Naive thymus-derived CD4-positive, alpha-beta T cell (primary cell): ENCODE results near the gene KIF3C. TPM values are rescaled to one million over a fixed set of nuclear protein-coding genes. Genes with fewer than 3 reads are reported as not detected.

Source experiments
- ATAC-seq: fragments of 150-1000 bp; cut with Tn5 transposase; 2 replicates; pipeline ENCODE4 v1.10.0; 2021; ENCODE audit warnings: mild to moderate bottlenecking, moderate library complexity
- CTCF ChIA-PET: fragments of 350-600 bp; sonication (Branson Sonifier 250); formaldehyde crosslinking; loops from one replicate; lab custom pipeline; 2021; ENCODE audit warnings: antibody characterized with exemption; lab: Charles Lee
- POLR2A ChIA-PET: fragments of 350-600 bp; sonication (Branson Sonifier 250); formaldehyde crosslinking; loops from one replicate; lab custom pipeline; 2021; ENCODE audit warnings: antibody characterized with exemption, inconsistent platforms; lab: Charles Lee
- DNase-seq, 9 donors: peaks; one replicate each; pipeline versions ENCODE4 v3.0.0 to v3.0.0-alpha.2; 2020 to 2022; ENCODE audit warnings: mixed read lengths in 1 of 9
- H3K27ac ChIP-seq: one replicate; pipeline ENCODE4 v1.7.0; 2013; ENCODE audit warnings: mild to moderate bottlenecking, low read depth, low read length, moderate library complexity
- H3K27me3 ChIP-seq, 2 donors: one replicate each; pipeline ENCODE4 v1.7.0; 2013; ENCODE audit warnings: low read length in 2 of 2, mild to moderate bottlenecking in 2 of 2, moderate library complexity in 2 of 2; ENCODE audit not compliant: control insufficient read depth in 2 of 2, insufficient read depth in 2 of 2
- H3K36me3 ChIP-seq, 3 experiments: 1 replicate in 2 of 3; 2 replicates in 1 of 3; pipeline ENCODE4 v1.7.0; 2013; ENCODE audit warnings: low read length in 3 of 3, mild to moderate bottlenecking in 3 of 3, moderate library complexity in 1 of 3; ENCODE audit not compliant: insufficient read depth in 3 of 3, control insufficient read depth in 2 of 3
- H3K4me1 ChIP-seq, 2 donors: one replicate each; pipeline ENCODE4 v1.7.0; 2013; ENCODE audit warnings: low read length in 2 of 2, mild to moderate bottlenecking in 2 of 2, moderate library complexity in 1 of 2; ENCODE audit not compliant: control insufficient read depth in 2 of 2, insufficient read depth in 2 of 2
- H3K4me3 ChIP-seq: 2 replicates; pipeline ENCODE4 v1.7.0; 2013; ENCODE audit warnings: mild to moderate bottlenecking, low read length
- H3K9me3 ChIP-seq, 3 experiments: 1 replicate in 2 of 3; 2 replicates in 1 of 3; pipeline ENCODE4 v1.7.0; 2013; ENCODE audit warnings: low read length in 3 of 3; ENCODE audit not compliant: control insufficient read depth in 2 of 3
- H3K27ac Mint-ChIP-seq, 9 donors: one replicate each; pipeline ENCODE4 v1.8.0; 2020 to 2022; ENCODE audit warnings: mixed read lengths in 9 of 9, mild to moderate bottlenecking in 8 of 9, moderate library complexity in 5 of 9, inconsistent platforms in 2 of 9
- H3K27me3 Mint-ChIP-seq, 5 donors: one replicate each; pipeline ENCODE4 v1.8.0; 2021 to 2022; ENCODE audit warnings: mixed read lengths in 5 of 5, mild to moderate bottlenecking in 1 of 5
- H3K36me3 Mint-ChIP-seq, 5 donors: one replicate each; pipeline ENCODE4 v1.8.0; 2020 to 2022; ENCODE audit warnings: mixed read lengths in 5 of 5, mild to moderate bottlenecking in 3 of 5, inconsistent platforms in 1 of 5
- H3K4me1 Mint-ChIP-seq, 7 donors: one replicate each; pipeline ENCODE4 v1.8.0; 2020 to 2022; ENCODE audit warnings: mixed read lengths in 7 of 7, mild to moderate bottlenecking in 3 of 7, inconsistent platforms in 1 of 7
- H3K4me3 Mint-ChIP-seq, 10 donors: one replicate each; pipeline ENCODE4 v1.8.0; 2020 to 2022; ENCODE audit warnings: mild to moderate bottlenecking in 10 of 10, mixed read lengths in 10 of 10, moderate library complexity in 6 of 10, inconsistent platforms in 2 of 10
- H3K9me3 Mint-ChIP-seq, 11 donors: one replicate each; pipeline ENCODE4 v1.8.0; 2020 to 2022; ENCODE audit warnings: mixed read lengths in 11 of 11, mild to moderate bottlenecking in 4 of 11, inconsistent platforms in 1 of 11, moderate library complexity in 1 of 11
- intact Hi-C, 2 donors: fragments of 100-400 bp; cut with micrococcal nuclease; formaldehyde crosslinking; loops; one replicate each; pipeline ENCODE4 v1.15.1; 2023
- polyA plus RNA-seq, 2 donors: library from polyadenylated mRNA; unstranded; fragments of 300-500 nt; fragmentation: Illumina TruSeq; gene quantifications; one replicate each; pipeline ENCODE4 v1.2.3, GENCODE V29; 2021
- total RNA-seq, 6 experiments: library from RNA in 5 of 6; stranded (reverse) in 5 of 6; gene quantifications; 1 replicate in 5 of 6; 2 replicates in 1 of 6; pipeline ENCODE4 v1.2.3 and lab custom pipeline; 2021 to 2026

KIF3C gene
- total and polyA plus RNA-seq, 7 experiments from 2014 or later: 0.54 to 6.3 (median 4.7) TPM

DNA sequence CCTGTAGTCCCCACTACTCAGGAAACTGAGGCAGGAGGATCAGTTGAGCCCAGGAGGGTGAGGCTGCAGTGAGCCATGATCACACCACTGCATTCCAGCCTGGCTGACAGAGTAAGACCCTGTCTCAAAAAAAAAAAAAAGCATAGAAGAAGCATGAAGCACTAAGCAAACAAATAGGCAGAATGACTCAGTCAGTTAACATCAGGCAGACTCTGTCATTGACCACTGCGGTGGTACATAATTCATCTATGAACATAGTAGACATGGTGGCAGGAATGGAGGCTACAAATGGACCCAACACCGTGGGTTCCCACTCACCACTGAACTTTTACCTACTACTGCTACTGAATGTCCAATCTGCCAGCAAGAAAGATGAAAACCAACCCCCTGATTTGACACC lies 96.4 kb downstream of the KIF3C start:
- H3K27ac ChIP-seq: no peak overlapping the region

DNA sequence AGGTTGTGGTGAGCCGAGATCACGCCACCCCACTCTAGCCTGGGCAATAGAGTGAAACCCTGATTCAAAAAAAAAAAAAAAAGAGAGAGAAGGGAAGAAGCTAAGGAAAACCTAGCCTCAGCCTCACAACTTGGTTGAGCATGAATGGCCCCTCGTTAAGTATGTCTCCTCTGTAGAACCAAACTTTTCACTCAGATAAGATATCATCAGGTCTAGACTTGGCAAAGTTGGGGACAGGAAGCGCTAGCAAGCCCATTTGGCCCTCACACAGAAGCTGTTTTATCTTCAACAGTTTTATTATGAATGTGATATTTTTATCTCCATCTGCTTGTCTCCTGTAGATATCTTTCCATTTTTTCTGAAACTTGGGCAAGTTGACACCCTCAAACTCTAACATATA lies 100.5 kb downstream of the KIF3C start:
- Mint-ChIP-seq H3K4me1 (peaks cover 13 to 25% (median 18%) of the 10 kb centered on the region in 7 donors), H3K9me3 (peaks cover 0 to 7% (median 0%) of the 10 kb centered on the region in 11 donors), H3K36me3 (peaks cover 0 to 3% (median 0%) of the 10 kb centered on the region in 5 donors), H3K27me3 (peaks cover 0 to 4% (median 3%) of the 10 kb centered on the region in 5 donors), H3K4me3 (no peak overlapping the region), H3K27ac (no peak overlapping the region)
- H3K27me3 ChIP-seq: no peaks in the 10 kb centered on the region
- peaks cover 0 to 8% (median 0%) of the 10 kb centered on the region in 3 experiments for H3K36me3 ChIP-seq
- ChIA-PET CTCF (no interaction called here), POLR2A (no interaction called here)
- H3K9me3 ChIP-seq: no peaks in the 10 kb centered on the region
- peaks cover 12 to 13% of the 10 kb centered on the region in 2 donors for H3K4me1 ChIP-seq
- H3K27ac ChIP-seq: no peak overlapping the region
- H3K4me3 ChIP-seq: no peak overlapping the region
- intact Hi-C loops: no loop called here
- ATAC-seq: no peak
- no peak for DNase-seq

More for the DNA sequence above, 96.4 kb downstream of the KIF3C start:
- peaks cover 0 to 3% (median 0%) of the 10 kb centered on the region in 7 donors for H3K4me1 Mint-ChIP-seq
- intact Hi-C loops: no loop called here
- H3K4me3 Mint-ChIP-seq: no peak overlapping the region
- no peak for DNase-seq
- no peaks in the 10 kb centered on the region for H3K9me3 ChIP-seq
- H3K27ac Mint-ChIP-seq: no peak overlapping the region
- POLR2A ChIA-PET: interaction anchor here (0.6 kb wide), 1 partner anchor 49 kb away, joined by 3 read pairs; no protein-coding TSS in a partner anchor
- H3K27me3 Mint-ChIP-seq: peaks cover 0 to 4% (median 3%) of the 10 kb centered on the region in 5 donors
- no peak for ATAC-seq
- CTCF ChIA-PET: interaction anchor here (0.6 kb wide), 1 partner anchor 214 kb away, joined by 3 read pairs; no protein-coding TSS in a partner anchor
- no peaks in the 10 kb centered on the region for H3K36me3 Mint-ChIP-seq
- no peaks in the 10 kb centered on the region for H3K27me3 ChIP-seq
- no peaks in the 10 kb centered on the region for H3K4me1 ChIP-seq
- H3K9me3 Mint-ChIP-seq: peaks cover 0 to 3% (median 0%) of the 10 kb centered on the region in 11 donors
- H3K4me3 ChIP-seq: no peak overlapping the region
- H3K36me3 ChIP-seq: no peaks in the 10 kb centered on the region

DNA sequence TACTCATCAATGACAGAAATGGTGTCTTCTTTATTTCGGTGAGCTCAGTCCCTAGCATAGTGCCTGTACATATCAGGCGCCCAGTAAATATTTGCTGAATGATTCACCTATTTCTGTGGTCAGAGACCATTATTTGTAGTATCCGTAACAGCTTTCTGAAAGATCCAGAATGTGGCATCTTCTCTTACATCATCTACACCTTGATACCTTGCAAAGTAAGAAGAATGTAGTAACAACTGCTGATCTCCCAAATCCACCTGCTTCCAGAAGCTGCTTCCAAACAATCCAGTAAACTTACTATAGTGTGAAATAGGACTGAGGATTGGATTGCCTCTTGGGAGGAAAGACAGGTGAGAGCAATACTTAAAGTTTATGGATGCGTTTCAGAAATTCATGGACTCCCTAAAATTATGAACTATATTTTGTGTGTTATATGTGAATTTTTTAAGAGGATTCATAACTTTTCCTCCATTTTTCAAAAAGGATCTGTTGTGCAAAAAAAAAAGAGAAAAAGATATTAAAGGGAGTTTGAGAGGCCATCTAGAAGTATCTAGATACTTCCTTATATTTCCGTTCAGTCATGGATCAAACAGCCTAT lies 103.1 kb downstream of the KIF3C start:
- no peaks in the 10 kb centered on the region for H3K27me3 Mint-ChIP-seq
- peaks cover 0 to 10% (median 0%) of the 10 kb centered on the region in 5 donors for H3K36me3 Mint-ChIP-seq
- H3K4me3 Mint-ChIP-seq: peak overlapping the region in 9 of 10 donors; percentile 91 to 98 (median 97)
- Histone ChIP-seq H3K27me3 (no peaks in the 10 kb centered on the region), H3K9me3 (no peaks in the 10 kb centered on the region), H3K27ac (peak overlapping the region; percentile 74), H3K4me3 (peak overlapping the region; percentile 81), H3K4me1 (peaks cover 16 to 21% of the 10 kb centered on the region in 2 donors), H3K36me3 (peaks cover 0 to 10% (median 0%) of the 10 kb centered on the region in 3 experiments)
- peaks cover 0 to 7% (median 0%) of the 10 kb centered on the region in 11 donors for H3K9me3 Mint-ChIP-seq
- peak overlapping the region; percentile 93 to 99 (median 99) for H3K27ac Mint-ChIP-seq
- ChIA-PET CTCF (interaction anchor here (0.5 to 2.6 kb wide), 8 partner anchors 8 to 273 kb away, joined by 3 to 16 read pairs (median 4); no protein-coding TSS in a partner anchor), POLR2A (interaction anchor here (0.6 to 3.5 kb wide), 18 partner anchors 9 to 907 kb away, joined by 3 to 20 read pairs (median 5); partner anchors contain the start of genes DTNB, KIF3C, RAB10 and SELENOI)
- intact Hi-C loops: loop anchor here (2.0 to 5.0 kb wide), 10 partner anchors 38 to 1530 kb away; partner anchors contain the start of genes CENPO (in 2 of the 2), PTRHD1 (in 2 of the 2), AGBL5 (in 1 of the 2) and DNMT3A (in 1 of the 2)
- no peak for ATAC-seq
- peak in 1 of 9 donors; percentile 0 for DNase-seq
- peaks cover 28 to 46% (median 36%) of the 10 kb centered on the region in 7 donors for H3K4me1 Mint-ChIP-seq

DNA sequence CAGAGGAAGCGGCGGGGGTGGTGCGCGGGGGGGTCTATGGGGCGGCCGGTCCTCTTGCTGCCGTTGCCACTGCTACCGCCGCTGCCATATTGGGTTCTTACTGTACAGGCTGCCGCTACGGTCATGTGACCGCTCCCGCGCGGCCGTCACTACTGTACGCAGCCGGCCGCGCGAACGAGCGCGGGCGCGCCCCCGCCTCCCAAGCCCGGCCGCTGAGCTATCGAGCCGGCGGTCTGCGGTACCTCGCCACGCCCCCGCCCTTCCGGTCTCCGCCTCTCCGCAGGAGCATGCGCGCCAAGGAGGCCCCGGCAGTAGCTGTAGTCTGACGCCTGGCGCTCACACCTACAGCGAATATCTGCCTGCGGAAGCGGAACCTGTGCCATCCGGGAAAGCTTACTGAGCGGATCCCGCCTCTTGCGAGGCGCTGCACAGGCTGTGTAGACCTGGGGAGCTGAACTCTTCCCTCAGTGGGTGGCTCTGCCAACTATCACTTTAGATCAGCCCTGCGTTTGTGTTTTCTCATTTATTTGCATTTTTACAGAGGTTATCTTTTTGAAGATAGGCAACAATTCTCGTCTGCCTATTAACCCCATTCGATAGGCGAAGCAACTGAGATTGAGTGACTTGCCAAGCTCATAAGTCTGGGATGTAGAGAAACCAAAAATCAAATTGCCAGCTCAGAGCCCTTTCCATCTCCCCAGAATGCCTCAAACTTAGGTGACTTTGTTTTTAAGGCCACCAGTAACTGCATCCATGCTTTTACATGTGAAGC lies 103.8 kb downstream of the KIF3C start, which contains the start of gene ASXL2:
Gene ASXL2 (minus strand): TSS at position 127 of the 772 bp plus-strand sequence. CDS start 265 bp downstream, outside the sequence.
- H3K9me3 ChIP-seq: no peaks in the 10 kb centered on the region
- Mint-ChIP-seq H3K27me3 (no peaks in the 10 kb centered on the region), H3K27ac (peak within 1 kb of the TSS; percentile 93 to 99 (median 99)), H3K4me1 (peaks cover 31 to 50% (median 40%) of the 10 kb centered on the region in 7 donors), H3K4me3 (peak within 1 kb of the TSS; percentile 91 to 98 (median 97)), H3K36me3 (peaks cover 0 to 14% (median 3%) of the 10 kb centered on the region in 5 donors), H3K9me3 (peaks cover 0 to 7% (median 0%) of the 10 kb centered on the region in 11 donors)
- H3K27me3 ChIP-seq: no peaks in the 10 kb centered on the region
- H3K36me3 ChIP-seq: peaks cover 0 to 13% (median 0%) of the 10 kb centered on the region in 3 experiments
- H3K4me1 ChIP-seq: peaks cover 16 to 21% of the 10 kb centered on the region in 2 donors
- peak within 1 kb of the TSS; percentile 99 for H3K27ac ChIP-seq
- POLR2A ChIA-PET: interaction anchor here (0.5 to 3.5 kb wide), 23 partner anchors 8 to 908 kb away, joined by 3 to 20 read pairs (median 5); partner anchors contain the start of genes DTNB, KIF3C, RAB10 and SELENOI
- ATAC-seq (peak; percentile 95), DNase-seq (peak; percentile 95 to 98 (median 98))
- peak within 1 kb of the TSS; percentile 94 for H3K4me3 ChIP-seq
- CTCF ChIA-PET: interaction anchor here (0.5 to 2.6 kb wide), 9 partner anchors 8 to 272 kb away, joined by 3 to 16 read pairs (median 4); no protein-coding TSS in a partner anchor
- intact Hi-C loops: loop anchor here (1.0 to 5.0 kb wide), 22 partner anchors 26 to 1530 kb away; partner anchors contain the start of genes CENPO (in 2 of the 2), DTNB (in 2 of the 2), KIF3C (in 2 of the 2) and PTRHD1 (in 2 of the 2)

DNA sequence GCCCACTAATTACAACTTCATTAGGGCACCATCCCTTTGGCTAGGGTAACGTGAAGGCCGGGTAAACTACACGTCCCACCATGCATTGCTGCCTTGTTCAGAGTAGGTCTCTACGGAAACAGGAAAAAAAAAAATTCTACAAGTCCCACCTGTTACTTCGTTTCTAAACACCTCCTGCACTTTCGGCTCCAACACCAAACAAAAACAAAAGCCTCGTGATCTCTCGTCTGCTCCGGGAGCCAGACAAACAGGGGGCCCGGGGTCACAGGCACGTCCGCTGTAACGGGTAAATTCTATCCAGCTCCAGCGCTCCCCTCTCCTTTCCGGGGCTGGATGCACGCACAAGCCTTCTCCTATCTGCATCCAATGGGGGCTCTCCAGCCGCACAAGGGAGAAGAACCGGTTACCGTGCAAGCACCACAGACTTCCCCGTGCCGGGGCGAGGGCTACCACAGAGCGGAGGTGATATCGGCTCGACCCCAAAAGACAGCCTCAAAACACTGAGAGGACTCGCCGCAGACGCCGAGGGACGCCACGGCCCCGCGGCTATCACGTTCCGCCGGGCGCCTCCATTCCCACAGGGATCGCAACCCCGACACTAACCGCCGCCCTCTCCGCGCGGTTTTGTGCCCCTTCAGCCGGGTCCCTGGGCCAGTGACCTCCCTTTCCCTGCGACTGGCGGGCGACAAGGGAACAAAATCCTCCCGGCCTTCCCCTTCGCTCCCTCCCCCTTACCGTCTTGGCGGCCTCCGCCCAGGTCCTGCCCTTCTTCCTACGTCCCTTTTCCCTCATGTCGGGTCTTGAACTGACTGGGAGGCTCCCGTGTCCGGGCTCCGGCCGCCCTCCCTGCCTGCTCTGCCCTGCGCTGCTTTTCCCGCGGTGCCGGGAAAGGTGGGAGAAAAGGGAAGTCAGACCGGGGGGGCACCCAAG lies 104.6 kb downstream of the KIF3C start:
- peak; percentile 27 to 75 (median 67) for DNase-seq
- H3K36me3 Mint-ChIP-seq: peaks cover 0 to 15% (median 3%) of the 10 kb centered on the region in 5 donors
- H3K27me3 Mint-ChIP-seq: no peaks in the 10 kb centered on the region
- ATAC-seq: peak; percentile 37
- H3K4me1 Mint-ChIP-seq: peaks cover 31 to 58% (median 45%) of the 10 kb centered on the region in 7 donors
- H3K4me3 Mint-ChIP-seq: peak overlapping the region; percentile 91 to 98 (median 97)
- peaks cover 0 to 7% (median 0%) of the 10 kb centered on the region in 11 donors for H3K9me3 Mint-ChIP-seq
- POLR2A ChIA-PET: interaction anchor here (0.5 to 3.5 kb wide), 20 partner anchors 8 to 1612 kb away, joined by 3 to 20 read pairs (median 5); partner anchors contain the start of genes DTNB, KIF3C, RAB10 and SELENOI
- H3K4me1 ChIP-seq: peaks cover 16 to 21% of the 10 kb centered on the region in 2 donors
- intact Hi-C loops: loop anchor here (1.0 to 5.0 kb wide), 23 partner anchors 25 to 1531 kb away; partner anchors contain the start of genes CENPO (in 2 of the 2), DTNB (in 2 of the 2), KIF3C (in 2 of the 2) and PTRHD1 (in 2 of the 2)
- H3K27ac Mint-ChIP-seq: peak overlapping the region; percentile 93 to 99 (median 98)
- CTCF ChIA-PET: interaction anchor here (0.5 to 2.6 kb wide), 4 partner anchors 25 to 154 kb away, joined by 3 to 16 read pairs (median 4); no protein-coding TSS in a partner anchor
- peaks cover 0 to 13% (median 0%) of the 10 kb centered on the region in 3 experiments for H3K36me3 ChIP-seq
- H3K27ac ChIP-seq: peak overlapping the region; percentile 99
- H3K9me3 ChIP-seq: no peaks in the 10 kb centered on the region
- peak overlapping the region; percentile 94 for H3K4me3 ChIP-seq
- no peaks in the 10 kb centered on the region for H3K27me3 ChIP-seq
